ENCODE data around the gene BFSP2.
"Not testable (repeated sequence)": the region's sequence is repeated elsewhere in the genome, so short reads cannot be mapped to it uniquely, and the experiment has no call there.

The BFSP2 gene

DNA sequence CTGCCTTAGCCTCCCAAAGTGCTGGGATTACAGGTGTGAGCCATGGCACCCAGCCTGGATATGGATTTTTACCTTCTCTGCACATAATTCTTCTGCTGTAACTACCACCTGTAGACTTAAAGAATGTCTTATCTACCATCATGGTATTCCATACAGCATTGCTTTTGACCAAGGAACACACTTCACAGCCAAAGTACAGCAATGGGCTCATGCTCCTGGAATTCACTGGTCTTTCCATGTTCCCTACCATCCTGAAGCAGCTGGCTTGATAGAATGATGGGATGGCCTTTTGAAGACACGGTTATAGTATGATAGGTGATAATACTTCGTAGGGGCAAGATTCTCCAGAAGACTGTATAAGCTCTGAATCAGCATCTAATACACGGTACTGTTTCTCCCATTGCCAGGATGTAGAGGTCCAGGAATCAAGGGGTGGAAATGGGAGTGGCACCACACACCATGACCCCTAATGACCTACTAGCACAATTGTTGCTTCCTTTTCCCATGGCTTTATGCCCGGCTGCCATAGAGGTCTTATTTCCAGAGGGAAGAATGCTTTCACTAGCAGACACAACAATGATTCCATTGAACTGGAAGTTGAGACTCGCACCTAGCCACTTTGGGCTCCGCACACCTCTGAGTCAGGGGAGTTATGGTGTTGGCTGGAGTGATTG, 112.7 kb downstream of the BFSP2 start:
- FAIRE-seq, result peak; percentile 32
- no peak for DNase-seq (ENCODE audit: low spot score)

GRCh38 chr3:133514418-133514817, 114.6 kb downstream of the BFSP2 start:
- no peak for FAIRE-seq
- DNase-seq (ENCODE audit: low spot score), result no peak

DNA sequence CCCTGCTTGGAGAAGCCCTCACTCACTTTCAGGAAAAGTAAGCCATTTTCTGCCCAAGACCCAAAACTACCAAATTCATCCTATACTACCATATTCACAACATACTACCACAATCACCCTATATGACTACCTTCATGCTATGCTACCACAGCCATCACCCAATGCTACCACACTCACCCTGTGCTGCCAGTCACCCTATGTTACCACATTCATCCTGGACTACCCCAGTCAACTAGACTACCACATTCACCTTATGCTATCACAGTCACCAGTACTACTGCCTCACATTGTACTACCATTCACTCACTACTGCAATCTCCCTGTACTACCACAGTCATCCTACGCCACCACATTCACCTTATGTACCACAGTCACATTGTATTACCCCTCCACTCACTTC, 115.3 kb downstream of the BFSP2 start:
- no peak for FAIRE-seq

DNA sequence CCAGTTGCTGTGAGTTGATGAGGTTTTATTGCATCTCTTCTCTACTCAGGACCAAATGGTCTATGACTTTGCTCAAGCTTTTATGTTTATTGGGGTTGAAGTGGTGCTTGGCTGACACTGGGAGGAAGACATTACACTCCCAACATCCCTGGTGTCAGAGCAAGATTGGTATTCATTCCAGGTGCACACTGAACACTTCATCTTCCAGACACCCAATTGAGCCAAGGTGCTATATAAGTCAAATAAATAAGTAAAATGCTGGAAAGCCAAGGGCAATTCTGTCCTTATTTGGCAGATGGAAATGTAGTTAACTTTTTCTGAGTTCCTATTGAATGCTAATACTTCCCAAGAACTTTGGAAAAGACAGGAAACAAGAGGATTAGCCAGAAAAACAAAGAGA, 120.4 kb downstream of the BFSP2 start:
- DNase-seq (ENCODE audit: low spot score) (no peak), FAIRE-seq (no peak)

More for the DNA sequence above, 115.3 kb downstream of the BFSP2 start:
- DNase-seq (ENCODE audit: low spot score), result no peak

- not testable (repeated sequence) for FAIRE-seq; DNase-seq (ENCODE audit: low spot score)
Measured at GRCh38 chr3:133520938-133521337, 121.1 kb downstream of the BFSP2 start.

DNA sequence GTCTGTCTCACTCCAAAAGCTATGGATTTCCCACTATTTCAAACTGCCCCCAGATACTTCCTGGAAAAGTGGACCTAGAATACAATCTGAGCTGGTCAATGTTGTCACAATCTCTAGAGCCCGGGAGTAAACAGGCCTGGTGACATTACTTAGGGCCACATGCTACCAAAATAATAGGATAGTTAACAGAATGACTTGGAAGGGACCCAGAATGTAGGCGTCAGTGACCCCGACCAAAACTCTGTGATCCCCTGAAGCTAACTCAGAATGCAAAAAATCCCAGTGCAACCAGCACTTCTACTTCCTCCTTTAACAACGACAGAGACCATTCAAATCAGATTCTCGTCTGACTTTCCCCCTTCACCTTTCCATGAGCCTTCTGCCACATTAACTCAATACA, 122.1 kb downstream of the BFSP2 start:
- no peak for FAIRE-seq
- DNase-seq (ENCODE audit: low spot score), result no peak

- not testable (repeated sequence) for DNase-seq (ENCODE audit: low spot score); FAIRE-seq
Measured at GRCh38 chr3:133523758-133524157, 123.9 kb downstream of the BFSP2 start.
